OCI-LY7 (cell line): Measurements from ENCODE around the gene ANK3. TPM values are rescaled to one million over a fixed set of nuclear protein-coding genes. Genes with fewer than 3 reads are reported as not detected.

Source experiments
- BruUV-seq: library from RNA; stranded (reverse); fragments of 400-500 nt; replicated peaks from 2 replicates; lab custom pipeline; 2021; lab: Mats Ljungman, UMichigan
- CTCF ChIA-PET: fragments of 300-600 bp; sonication (Branson Sonifier 250); formaldehyde crosslinking; loops from one replicate; lab custom pipeline; 2022; ENCODE audit warnings: antibody characterized with exemption; ENCODE audit not compliant: unreplicated experiment; lab: Charles Lee
- POLR2A ChIA-PET: fragments of 300-600 bp; sonication (Branson Sonifier 250); formaldehyde crosslinking; loops from one replicate; lab custom pipeline; 2022; ENCODE audit warnings: antibody characterized with exemption; lab: Charles Lee
- DNase-seq: peaks from one replicate; pipeline ENCODE4 v3.0.0-alpha.2; 2015; ENCODE audit warnings: low spot score
- H2AFZ ChIP-seq: fragments of 200-600 bp; sonication (generic), shearing (Covaris generic); 2 replicates; pipeline ENCODE4 v1.6.1; 2014; ENCODE audit warnings: mild to moderate bottlenecking, antibody characterized with exemption, low read length, moderate library complexity
- H3K27ac ChIP-seq: fragments of 200-600 bp; sonication (generic); 2 replicates; pipeline ENCODE4 v1.5.1; 2014; ENCODE audit warnings: mixed run types, low read depth, mild to moderate bottlenecking, moderate library complexity, low read length, inconsistent platforms; ENCODE audit not compliant: poor library complexity, severe bottlenecking
- H3K36me3 ChIP-seq: fragments of 200-600 bp; sonication (generic); 2 replicates; pipeline ENCODE4 v1.6.1; 2014; ENCODE audit warnings: mild to moderate bottlenecking, antibody characterized with exemption, low read length, moderate library complexity, mixed read lengths; ENCODE audit not compliant: insufficient read depth
- H3K4me1 ChIP-seq: fragments of 200-600 bp; sonication (generic); 2 replicates; pipeline ENCODE4 v1.5.1; 2014; ENCODE audit warnings: mild to moderate bottlenecking, low read length; ENCODE audit not compliant: insufficient read depth, poor library complexity, severe bottlenecking
- H3K4me2 ChIP-seq: fragments of 200-600 bp; sonication (generic); 2 replicates; pipeline ENCODE4 v1.6.1; 2014; ENCODE audit warnings: mild to moderate bottlenecking, low read length
- H3K4me3 ChIP-seq: fragments of 200-600 bp; sonication (generic); 2 replicates; pipeline ENCODE4 v1.5.1; 2014; ENCODE audit warnings: mild to moderate bottlenecking, low read depth, low read length; ENCODE audit not compliant: poor library complexity, severe bottlenecking
- H3K79me2 ChIP-seq: fragments of 200-600 bp; sonication (generic); 2 replicates; pipeline ENCODE4 v1.6.1; 2016; ENCODE audit warnings: low read depth, mild to moderate bottlenecking, low read length, moderate library complexity, mixed read lengths; ENCODE audit not compliant: insufficient read depth
- H3K9me2 ChIP-seq: fragments of 200-600 bp; sonication (generic); 2 replicates; pipeline ENCODE4 v1.6.1; 2016; ENCODE audit warnings: mild to moderate bottlenecking, low read length, mixed read lengths; ENCODE audit not compliant: insufficient read depth
- H3K9me3 ChIP-seq: fragments of 200-600 bp; sonication (generic); 2 replicates; pipeline ENCODE4 v1.6.1; 2014; ENCODE audit warnings: mild to moderate bottlenecking, mixed run types, low read length, mixed read lengths
- H4K20me1 ChIP-seq: fragments of 200-600 bp; sonication (generic); 2 replicates; pipeline ENCODE4 v1.6.1; 2014; ENCODE audit warnings: mild to moderate bottlenecking, antibody characterized with exemption, low read length, moderate library complexity, mixed read lengths; ENCODE audit not compliant: insufficient read depth
- EZH2phosphoT487 ChIP-seq: fragments of 200-600 bp; sonication (generic); IDR thresholded peaks from 2 replicates; pipeline ENCODE4 v1.6.1; 2018; ENCODE audit warnings: low read depth, borderline replicate concordance, mild to moderate bottlenecking, mixed run types, antibody characterized with exemption, low read length, moderate library complexity, mixed read lengths
- intact Hi-C: fragments of 100-400 bp; cut with micrococcal nuclease; formaldehyde crosslinking; loops from one replicate; pipeline ENCODE4 v1.10.0; 2022; ENCODE audit not compliant: unreplicated experiment
- total RNA-seq, 2 experiments: library from RNA; depleted of rRNA in 1 of 2; stranded (reverse); fragments of >200 nt in 1 of 2; shearing (Covaris generic) in 1 of 2; gene quantifications; 2 replicates each; pipeline ENCODE4 v1.2.3, GENCODE V29; 2014 to 2022
- TF ChIP-seq, protein P1 (sequence below): fragments of 200-600 bp; sonication (generic); conservative IDR thresholded peaks from 2 replicates; pipeline ENCODE4 v1.5.1; 2014; ENCODE audit warnings: mild to moderate bottlenecking, antibody characterized with exemption, low read length, moderate library complexity, mixed read lengths

ANK3 gene
- total RNA-seq, 2 experiments from 2014 or later: 0.13 to 0.49 TPM

DNA sequence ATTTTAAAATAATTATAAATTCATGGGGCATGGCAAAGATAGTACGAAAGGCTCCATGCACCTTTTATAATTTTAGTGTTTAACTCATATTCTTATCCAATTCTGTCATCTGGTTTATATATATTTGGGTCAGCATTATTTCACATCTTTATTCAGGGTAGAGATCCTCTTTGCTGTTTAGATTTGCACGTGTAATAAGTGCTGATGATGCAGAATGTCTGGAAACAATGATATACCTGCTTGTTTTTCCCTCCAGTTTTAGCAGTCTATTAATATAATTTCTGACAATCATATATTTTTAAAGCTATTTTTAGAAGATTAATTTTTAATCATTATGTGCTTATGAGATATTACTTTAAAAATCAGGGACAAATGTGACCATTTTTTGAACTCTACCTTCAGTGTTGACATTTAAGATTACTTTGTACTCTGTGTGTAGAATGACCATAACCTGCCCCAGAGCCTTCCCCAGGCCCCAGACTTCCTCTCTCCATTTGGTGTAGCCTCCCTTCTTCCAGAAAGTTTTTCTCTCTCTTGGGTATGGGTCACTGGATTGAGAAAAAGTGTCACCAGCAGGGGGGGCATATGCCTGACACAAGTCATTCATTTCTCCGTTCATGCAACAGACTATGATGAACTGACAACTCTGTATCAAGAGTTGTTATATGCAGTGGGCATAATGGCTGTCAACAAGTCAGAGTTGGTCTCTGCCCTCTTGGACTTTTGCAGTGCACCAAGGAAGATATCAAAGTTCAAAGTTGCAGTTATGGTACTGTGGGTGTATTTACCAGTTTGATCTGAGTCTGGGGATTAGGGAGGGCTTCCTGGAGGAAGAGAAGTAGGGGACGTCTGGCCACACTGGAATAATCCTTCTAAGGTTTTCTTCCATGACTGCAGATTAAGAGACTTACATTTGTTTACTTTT, 290.7 kb downstream of the ANK3 start:
- no peaks in the 10 kb centered on the region for H4K20me1 ChIP-seq
- peak; percentile 25 for DNase-seq
- no peaks in the 10 kb centered on the region for H3K9me2 ChIP-seq
- no peaks in the 10 kb centered on the region for H3K4me1 ChIP-seq
- intact Hi-C loops: loop anchor here (2.0 to 10.0 kb wide), 3 partner anchors 234 to 676 kb away; partner anchors contain the start of gene CDK1
- H2AFZ ChIP-seq: no peak overlapping the region
- H3K36me3 ChIP-seq: no peaks in the 10 kb centered on the region
- H3K4me3 ChIP-seq: no peak overlapping the region
- H3K79me2 ChIP-seq: no peaks in the 10 kb centered on the region
- H3K4me2 ChIP-seq: no peak overlapping the region
- BruUV-seq: no TSS peak
- CTCF ChIA-PET: interaction anchor here (0.5 to 0.6 kb wide), 2 partner anchors 17 to 145 kb away, joined by 3 to 6 read pairs; no protein-coding TSS in a partner anchor
- TF ChIP-seq EZH2phosphoT487: no peak
- TF ChIP-seq, protein P1, sequence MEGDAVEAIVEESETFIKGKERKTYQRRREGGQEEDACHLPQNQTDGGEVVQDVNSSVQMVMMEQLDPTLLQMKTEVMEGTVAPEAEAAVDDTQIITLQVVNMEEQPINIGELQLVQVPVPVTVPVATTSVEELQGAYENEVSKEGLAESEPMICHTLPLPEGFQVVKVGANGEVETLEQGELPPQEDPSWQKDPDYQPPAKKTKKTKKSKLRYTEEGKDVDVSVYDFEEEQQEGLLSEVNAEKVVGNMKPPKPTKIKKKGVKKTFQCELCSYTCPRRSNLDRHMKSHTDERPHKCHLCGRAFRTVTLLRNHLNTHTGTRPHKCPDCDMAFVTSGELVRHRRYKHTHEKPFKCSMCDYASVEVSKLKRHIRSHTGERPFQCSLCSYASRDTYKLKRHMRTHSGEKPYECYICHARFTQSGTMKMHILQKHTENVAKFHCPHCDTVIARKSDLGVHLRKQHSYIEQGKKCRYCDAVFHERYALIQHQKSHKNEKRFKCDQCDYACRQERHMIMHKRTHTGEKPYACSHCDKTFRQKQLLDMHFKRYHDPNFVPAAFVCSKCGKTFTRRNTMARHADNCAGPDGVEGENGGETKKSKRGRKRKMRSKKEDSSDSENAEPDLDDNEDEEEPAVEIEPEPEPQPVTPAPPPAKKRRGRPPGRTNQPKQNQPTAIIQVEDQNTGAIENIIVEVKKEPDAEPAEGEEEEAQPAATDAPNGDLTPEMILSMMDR: peak; percentile 73
- H3K27ac ChIP-seq: no peak overlapping the region
- H3K9me3 ChIP-seq: no peaks in the 10 kb centered on the region
- POLR2A ChIA-PET: interaction anchor here (0.6 to 1.1 kb wide), 2 partner anchors 139 to 193 kb away, joined by 3 to 6 read pairs; partner anchors contain the start of gene CCDC6

GRCh38 chr10:60096761-60097513, 292.7 kb downstream of the ANK3 start:
- no peak overlapping the region for H2AFZ ChIP-seq
- H3K4me2 ChIP-seq: no peak overlapping the region
- no peaks in the 10 kb centered on the region for H3K9me2 ChIP-seq
- DNase-seq: no peak
- H3K4me1 ChIP-seq: no peaks in the 10 kb centered on the region
- no peak overlapping the region for H3K4me3 ChIP-seq
- intact Hi-C loops: loop anchor here (10.0 kb wide), 2 partner anchors 232 to 678 kb away; partner anchors contain the start of gene CDK1
- ChIA-PET POLR2A (interaction anchor here (1.1 kb wide), 1 partner anchor 15 kb away, joined by 3 read pairs; no protein-coding TSS in a partner anchor), CTCF (no interaction called here)
- no TSS peak for BruUV-seq
- H3K79me2 ChIP-seq: no peaks in the 10 kb centered on the region
- no peaks in the 10 kb centered on the region for H3K36me3 ChIP-seq
- H3K27ac ChIP-seq: no peak overlapping the region
- no peaks in the 10 kb centered on the region for H3K9me3 ChIP-seq
- no peak for TF ChIP-seq EZH2phosphoT487
- TF ChIP-seq, protein P1: no peak
- no peaks in the 10 kb centered on the region for H4K20me1 ChIP-seq
